GM13976 (cell line): ENCODE measurements around the gene IGFL2.
A peak's percentile ranks its signal among the peaks of the same experiment; 100 is the strongest.
"Not testable (repeated sequence)": the region's sequence is repeated elsewhere in the genome, so short reads cannot be mapped to it uniquely, and the experiment has no call there.

Experiments used
- DNase-seq: peaks from one replicate; pipeline ENCODE4 v3.0.0; 2012; ENCODE audit warnings: low spot score
- in situ Hi-C: fragments of 300-500 bp; cut with MboI; formaldehyde crosslinking; loops from one replicate; pipeline ENCODE4 v1.12.0; 2022; ENCODE audit warnings: low sequenced_read_pairs, mixed read lengths, inconsistent platforms; ENCODE audit not compliant: unreplicated experiment
- TF ChIP-seq, protein P1 (sequence below): IDR thresholded peaks from 2 replicates; pipeline ENCODE4 v1.5.1; 2012; ENCODE audit warnings: borderline replicate concordance, mild to moderate bottlenecking; ENCODE audit not compliant: insufficient read depth; ENCODE audit errors: extremely low read depth, missing control alignments, control extremely low read depth

The IGFL2 gene

DNA sequence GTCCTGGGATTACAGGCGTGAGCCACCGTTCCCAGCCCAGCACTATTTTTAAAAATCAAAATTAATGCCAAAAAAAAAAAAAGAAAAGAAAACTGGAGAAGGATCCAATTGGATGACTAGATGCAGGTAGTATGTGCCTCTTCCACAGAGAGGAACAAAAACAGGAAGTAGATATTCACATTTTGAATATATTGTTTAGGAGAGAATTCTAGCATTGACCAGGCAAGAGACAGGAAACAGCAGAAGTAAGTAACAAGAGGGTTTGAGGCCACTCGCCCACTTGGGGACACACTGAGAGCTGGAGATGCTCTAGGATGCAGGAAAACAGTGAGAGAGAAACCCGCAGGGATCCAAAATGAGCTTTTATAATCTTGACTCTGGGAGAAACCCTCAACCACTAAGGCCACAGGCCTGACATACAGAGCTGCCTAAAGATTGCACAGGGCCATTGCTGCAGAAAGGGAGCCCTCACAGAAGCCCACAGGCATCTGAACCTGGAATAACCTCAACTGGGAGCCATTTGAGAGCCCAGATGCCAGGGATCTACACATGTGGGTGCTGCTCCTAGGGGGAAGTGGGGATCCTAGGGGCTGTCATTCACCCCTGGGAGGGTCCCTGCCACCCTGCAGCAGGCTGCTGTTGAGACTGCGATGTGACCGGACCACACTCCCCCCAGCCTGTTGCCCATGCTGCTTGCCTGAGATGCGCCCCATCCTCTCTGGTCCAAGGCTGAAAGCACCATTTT, 28.2 kb downstream of the IGFL2 start:
- peak; percentile 32 for DNase-seq
- in situ Hi-C loops, result no loop called here
- TF ChIP-seq, protein P1, sequence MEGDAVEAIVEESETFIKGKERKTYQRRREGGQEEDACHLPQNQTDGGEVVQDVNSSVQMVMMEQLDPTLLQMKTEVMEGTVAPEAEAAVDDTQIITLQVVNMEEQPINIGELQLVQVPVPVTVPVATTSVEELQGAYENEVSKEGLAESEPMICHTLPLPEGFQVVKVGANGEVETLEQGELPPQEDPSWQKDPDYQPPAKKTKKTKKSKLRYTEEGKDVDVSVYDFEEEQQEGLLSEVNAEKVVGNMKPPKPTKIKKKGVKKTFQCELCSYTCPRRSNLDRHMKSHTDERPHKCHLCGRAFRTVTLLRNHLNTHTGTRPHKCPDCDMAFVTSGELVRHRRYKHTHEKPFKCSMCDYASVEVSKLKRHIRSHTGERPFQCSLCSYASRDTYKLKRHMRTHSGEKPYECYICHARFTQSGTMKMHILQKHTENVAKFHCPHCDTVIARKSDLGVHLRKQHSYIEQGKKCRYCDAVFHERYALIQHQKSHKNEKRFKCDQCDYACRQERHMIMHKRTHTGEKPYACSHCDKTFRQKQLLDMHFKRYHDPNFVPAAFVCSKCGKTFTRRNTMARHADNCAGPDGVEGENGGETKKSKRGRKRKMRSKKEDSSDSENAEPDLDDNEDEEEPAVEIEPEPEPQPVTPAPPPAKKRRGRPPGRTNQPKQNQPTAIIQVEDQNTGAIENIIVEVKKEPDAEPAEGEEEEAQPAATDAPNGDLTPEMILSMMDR, result no peak

DNA sequence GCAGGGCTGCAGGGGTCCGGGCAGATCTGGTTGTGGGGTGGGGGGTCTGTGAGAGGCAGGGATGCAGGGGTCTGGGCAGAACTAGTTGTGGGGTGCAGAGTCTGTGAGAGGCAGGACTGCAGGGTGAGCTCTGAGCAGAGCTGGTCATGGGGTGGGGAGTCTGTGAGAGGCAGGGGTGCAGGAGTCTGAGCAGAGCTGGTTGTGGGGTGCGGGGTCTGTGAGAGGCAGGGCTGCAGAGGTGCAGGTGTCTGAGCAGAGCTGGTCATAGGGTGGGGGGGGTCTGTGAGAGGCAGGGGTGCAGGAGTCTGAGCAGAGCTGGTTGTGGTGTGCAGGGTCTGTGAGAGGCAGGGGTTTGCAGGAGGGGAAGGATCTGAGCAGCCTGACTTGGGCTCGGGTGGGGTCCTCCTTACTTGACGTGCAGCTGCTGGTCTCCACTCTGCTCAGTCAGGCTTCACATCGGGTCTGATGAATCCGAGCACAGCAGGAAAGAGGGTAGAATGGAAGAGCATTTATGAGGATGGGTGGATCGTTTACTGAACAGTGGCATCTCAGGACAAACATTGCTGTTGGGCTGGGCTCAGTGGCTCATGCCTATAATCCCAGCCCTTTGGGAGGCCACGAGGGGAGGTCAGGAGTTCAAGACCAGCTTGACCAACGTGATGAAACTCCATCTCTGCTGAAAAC, 31.2 kb downstream of the IGFL2 start:
- TF ChIP-seq, protein P1, result no peak
- in situ Hi-C loops, result no loop called here

DNA sequence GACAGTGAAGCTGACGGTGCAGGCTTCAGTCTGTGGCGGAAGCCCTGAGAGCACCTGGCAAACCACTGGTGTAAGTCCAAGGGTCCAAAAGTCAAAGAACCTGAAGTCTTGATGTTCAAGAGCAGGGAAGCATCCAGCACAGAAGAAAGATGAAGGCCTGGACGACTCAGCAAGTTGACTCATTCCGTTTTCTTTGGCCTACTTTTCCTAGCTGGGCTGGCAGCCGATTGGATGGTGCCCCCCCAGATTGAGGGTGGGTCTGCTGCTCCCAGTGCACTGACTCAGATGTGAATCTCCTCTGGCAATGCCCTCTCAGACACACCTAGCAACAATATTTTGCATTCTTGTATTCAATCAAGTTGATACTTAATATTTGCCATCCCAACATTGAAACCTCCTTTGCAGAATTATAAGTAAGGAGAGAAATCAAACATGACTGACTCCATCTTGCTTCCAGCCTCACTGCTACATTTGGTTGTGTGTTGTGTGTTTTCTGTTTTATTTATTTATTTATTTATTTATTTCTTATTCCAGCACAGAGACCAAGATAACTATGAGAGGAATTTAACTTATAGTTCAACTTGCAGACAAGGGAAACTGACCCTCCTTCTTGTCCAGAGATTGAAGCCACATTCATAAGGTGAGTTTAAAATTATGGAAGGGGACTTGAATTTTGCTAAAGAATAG, 32.8 kb downstream of the IGFL2 start:
- in situ Hi-C loops, result no loop called here
- TF ChIP-seq, protein P1, result no peak
- no peak for DNase-seq

More for the DNA sequence above, 31.2 kb downstream of the IGFL2 start:
- DNase-seq, result no peak

DNA sequence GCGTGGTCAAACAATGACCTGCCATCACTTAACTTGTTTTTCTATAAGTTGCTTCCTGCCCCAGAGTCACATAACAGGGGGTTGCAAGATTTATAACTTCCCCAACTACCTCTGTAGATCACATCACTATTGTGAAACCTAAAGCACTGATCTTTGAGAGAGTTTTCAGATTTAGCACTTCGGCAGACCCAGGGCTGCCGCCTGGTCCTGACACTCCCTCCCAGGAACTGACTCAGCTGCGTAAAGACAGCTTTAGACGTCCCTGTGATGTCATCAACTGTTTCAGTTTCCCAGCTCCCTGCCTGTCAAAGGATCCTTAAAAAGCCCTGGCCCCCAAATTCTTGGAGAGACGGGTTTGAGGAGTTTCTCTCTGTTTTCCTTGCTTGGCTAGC, 33.3 kb downstream of the IGFL2 start:
- DNase-seq, result no peak
- TF ChIP-seq, protein P1, result no peak
- in situ Hi-C loops, result no loop called here

DNA sequence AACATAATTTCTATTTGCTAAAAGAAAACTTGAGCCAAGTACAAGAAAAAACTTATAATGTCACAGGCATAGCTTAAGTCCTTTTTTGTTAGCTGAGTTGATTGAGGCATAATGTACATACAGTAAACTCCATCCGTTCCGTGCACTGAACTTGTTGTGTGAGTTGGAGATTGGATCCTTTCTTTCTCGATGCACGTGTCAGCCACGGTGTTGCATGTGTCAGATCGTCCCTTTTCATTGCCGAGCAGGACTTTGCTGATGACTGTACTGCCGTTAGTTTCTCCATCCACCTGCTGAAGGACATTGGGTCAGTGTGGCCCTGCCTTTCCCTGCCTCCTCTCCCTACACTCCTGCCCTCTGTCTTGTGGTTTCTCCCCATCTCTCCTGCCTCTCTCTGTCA, 34.4 kb downstream of the IGFL2 start:
- in situ Hi-C loops, result no loop called here
- TF ChIP-seq, protein P1, result no peak
- DNase-seq, result no peak

DNA sequence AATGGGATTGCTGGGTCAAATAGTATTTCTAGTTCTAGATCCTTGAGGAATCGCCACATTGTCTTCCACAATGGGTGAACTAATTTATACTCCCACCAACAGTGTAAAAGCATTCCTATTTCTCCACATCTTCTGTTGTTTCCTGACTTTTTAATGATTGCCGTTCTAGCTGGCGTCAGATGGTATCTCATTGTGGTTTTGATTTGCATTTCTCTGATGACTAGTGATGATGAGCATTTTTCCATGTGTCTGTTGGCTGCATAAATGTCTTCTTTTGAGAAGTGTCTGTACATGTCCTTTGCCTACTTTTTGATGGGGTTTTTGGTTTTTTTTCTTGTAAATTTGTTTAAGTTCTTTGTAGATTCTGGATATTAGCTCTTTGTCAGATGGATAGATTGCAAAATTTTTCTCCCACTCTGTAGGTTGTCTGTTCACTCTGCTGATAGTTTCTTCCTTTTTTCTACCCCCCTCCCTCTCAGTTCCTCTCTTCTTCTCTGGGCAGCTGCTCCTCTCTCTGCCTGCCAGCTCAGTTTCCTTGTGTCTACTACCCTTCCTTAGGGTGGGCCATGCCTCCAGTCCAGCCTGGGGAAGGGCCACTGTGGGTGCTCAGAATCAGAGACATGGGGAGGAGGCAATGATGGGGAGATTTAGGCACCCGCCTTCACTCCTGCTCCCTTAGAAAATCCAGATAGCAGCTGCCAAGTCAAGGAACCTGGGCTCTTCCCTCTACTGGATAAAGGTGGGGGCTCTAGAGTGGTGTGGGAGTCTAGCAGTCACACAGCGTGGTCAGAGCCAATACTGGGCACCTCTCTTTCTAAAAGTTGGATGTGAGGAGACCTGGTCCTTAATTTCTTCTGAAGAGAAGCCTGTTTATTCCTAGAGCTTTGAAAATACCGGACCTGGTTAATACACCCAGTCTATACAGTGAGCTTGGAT, 37.0 kb downstream of the IGFL2 start:
- in situ Hi-C loops, DNase-seq: not testable (repeated sequence)
